NCI-H2196 (cell line): ENCODE results near the gene OAF.
"Not testable (repeated sequence)": the region's sequence is repeated elsewhere in the genome, so short reads cannot be mapped to it uniquely, and the experiment has no call there.

Experiments
- DNase-seq: peaks from one replicate; lab custom pipeline; 2025; ENCODE audit not compliant: unreplicated experiment; lab: John Stamatoyannopoulos, UW

OAF gene

DNA sequence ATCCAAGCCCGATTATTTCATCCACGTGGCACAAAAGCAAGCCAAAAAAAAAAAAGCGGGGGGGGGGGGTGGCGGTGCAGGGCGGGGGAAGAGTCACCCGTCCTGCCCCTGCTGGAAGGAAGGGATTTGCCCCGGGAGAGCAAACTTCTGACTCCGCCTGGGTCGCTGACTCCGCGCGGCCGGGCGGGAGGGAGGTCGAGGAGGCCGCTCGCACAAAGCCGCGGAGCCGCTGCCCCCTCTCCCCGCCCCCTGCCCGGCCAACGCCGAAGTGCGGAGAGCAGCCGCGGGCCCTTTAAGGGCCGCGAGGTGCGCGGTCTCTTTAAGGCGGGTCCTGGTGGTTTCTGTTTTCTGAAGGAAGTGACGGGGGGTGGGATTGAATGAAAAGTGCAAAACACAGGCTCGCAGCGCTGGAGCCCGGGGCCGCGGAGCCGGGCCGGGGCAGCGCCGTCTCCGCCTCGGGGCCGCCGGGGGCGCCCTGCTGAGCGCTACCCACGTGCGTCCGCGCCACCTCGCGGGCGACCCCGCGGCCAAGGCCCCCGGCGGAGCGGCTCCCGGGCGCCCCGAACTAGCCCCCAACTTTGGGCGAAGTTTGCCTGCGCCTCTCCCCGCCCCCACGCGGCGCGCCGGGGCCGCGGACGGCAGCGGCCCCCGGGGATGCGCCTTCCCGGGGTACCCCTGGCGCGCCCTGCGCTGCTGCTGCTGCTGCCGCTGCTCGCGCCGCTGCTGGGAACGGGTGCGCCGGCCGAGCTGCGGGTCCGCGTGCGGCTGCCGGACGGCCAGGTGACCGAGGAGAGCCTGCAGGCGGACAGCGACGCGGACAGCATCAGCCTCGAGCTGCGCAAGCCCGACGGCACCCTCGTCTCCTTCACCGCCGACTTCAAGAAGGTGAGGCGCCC is at the start of gene OAF:
Gene OAF, plus strand, starts transcription at position 407 of the 896 bp plus-strand sequence. Its CDS starts 248 bp downstream, at position 655.
- DNase-seq = peak; percentile 41

DNA sequence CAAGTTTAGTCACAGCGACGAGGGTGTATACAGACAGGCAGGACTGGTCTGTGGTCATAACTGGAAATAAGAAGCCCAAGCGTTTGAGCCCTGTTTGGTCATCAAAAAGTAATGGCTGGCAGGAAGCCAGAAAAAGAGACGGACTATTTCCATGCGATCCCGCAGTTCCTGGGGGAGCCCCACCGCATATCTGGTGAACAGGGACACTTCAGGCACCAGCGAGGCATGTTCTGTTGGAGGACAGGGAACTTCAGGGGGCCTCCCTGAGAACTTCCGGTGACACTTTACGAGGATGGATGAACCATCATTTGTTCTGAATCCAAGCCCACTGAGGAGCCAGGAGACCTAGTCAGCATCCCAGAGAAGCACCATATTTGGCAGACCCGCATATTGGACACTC is 43.2 kb upstream of the OAF start:
- no peak for DNase-seq

DNA sequence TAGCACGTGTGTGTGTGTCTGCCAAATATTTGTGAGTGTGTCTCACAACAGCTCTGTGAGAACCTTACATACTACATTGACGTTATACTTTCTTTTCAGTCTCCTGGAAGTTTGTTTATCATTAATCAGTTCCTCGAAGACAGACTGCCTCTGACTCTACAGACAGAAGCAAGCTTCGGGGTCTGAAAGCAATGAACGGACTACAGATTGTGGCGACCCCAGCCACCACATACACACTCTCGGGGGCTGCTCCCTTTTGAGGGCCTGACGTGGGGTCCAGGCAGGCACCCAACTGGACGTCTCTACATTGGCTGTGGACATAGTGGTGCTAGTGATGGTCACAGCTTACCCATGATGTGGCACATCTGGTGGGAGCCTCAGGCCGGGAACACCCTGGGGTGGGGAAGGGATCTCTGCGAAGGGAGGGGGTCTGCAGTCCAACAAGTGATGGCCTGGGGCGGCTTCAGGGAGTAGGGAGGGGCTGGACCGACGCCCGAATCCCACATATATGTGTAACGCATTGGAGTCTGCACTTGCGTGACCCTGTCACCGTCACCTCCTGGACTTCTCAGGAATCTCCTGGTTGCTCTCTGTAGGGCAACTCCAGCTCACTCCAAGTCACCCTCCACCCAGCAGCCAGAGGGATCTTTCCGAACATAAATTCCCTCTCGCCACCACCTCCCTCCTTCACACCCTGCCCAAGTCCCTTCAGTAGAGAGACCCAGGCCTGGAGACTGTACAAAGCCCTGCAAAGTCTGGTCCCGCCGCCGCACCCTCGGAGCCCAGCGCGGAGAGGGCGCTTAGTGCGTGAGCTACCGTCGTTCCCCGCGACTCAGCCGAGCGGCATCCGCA is 42.5 kb upstream of the OAF start:
- DNase-seq = no peak

DNA sequence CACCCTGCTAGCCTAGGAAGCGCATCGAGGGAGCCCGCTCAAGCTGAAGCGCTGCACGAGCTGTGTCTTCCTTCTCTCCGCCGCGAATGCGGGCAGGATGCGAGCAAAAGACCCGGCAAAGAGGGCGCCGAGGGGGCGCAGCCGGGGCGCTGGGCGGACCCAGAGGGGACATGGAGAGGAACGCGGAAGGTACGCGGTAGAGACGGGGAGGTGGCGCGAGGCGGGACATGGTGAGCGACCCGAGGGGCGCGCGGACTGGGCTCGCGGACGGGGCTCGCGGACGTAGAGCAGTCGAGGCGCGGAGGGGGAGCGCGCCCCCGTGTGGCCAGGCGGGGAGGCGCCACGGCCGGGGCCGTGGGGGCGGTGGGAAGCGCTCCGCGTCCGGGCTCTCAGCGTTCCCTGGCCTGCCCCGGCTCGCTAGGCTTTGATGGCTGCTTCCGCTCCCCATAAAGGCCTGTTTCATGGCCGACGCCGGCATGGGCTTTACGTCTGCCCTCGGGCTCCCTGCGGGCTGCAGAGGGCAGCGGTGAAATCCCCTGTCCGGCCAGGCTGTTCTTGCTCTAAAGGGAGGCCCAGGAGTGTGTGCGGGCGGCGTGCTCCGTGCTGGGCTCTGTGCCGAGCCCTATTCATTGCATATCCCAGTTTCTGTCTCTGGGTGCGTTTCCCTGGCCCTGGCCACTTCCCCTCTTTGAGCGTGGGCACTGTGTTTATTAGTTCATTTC is 41.7 kb upstream of the OAF start:
- DNase-seq = peak; percentile 47

DNA sequence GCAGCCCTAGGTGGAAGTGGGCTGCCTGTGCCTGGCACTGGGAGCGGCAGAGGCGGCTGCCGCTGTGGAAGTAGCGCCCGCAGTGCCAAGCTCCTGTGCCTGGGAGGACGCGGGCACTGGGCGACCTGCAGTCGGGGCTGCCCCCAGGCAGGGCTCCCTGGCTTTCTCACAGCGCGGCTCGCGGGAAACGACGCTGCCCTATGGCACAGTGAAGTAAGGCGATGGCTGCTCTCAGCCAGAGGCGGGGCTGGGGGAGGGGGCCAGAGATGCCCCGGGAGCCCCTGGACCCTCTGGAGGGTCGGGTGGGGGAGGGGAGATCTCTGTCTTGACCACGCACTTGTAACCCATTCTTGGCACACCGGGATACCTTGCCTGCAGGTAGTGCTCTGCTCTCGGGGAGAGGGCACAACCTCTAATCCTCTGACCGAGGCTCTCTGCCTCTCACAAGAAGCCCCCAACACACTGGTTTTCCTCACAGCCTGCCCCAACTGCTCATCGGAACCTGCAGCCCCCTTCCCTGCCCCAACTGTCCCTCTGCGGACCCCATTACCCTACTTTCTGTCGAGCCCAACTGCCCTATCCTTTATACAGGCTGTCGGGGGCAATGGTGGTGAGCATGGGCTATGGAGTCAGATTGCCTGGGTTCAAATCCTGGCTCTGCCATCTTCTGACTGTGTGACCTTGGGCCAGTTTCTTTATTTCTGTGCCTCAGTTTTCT is 40.7 kb upstream of the OAF start:
- no peak for DNase-seq

DNA sequence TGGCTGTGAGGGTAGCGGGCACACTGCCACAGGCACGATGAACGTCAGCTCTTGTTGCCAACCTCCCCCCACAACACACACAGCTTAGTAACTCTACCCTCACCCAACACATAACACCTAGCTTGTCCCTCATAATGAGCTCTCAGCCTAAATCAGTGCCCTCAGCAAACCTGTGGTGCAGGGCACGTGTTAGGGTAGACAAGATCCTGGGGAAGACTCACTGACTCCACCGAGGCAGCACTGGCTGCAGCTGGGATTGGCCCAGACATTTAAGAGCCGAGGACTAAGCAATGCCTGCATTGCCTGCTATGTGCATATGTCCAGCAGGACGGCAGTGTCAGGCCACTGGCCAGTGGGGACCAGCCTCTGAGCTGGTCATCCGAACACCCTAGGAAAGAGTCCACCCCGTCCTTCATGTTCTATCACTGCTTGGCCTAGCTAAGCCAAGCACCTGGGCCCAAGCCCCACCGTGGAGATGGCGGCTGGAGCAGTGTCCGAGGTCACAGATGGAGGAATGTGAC is 40.0 kb upstream of the OAF start:
- DNase-seq = no peak

DNA sequence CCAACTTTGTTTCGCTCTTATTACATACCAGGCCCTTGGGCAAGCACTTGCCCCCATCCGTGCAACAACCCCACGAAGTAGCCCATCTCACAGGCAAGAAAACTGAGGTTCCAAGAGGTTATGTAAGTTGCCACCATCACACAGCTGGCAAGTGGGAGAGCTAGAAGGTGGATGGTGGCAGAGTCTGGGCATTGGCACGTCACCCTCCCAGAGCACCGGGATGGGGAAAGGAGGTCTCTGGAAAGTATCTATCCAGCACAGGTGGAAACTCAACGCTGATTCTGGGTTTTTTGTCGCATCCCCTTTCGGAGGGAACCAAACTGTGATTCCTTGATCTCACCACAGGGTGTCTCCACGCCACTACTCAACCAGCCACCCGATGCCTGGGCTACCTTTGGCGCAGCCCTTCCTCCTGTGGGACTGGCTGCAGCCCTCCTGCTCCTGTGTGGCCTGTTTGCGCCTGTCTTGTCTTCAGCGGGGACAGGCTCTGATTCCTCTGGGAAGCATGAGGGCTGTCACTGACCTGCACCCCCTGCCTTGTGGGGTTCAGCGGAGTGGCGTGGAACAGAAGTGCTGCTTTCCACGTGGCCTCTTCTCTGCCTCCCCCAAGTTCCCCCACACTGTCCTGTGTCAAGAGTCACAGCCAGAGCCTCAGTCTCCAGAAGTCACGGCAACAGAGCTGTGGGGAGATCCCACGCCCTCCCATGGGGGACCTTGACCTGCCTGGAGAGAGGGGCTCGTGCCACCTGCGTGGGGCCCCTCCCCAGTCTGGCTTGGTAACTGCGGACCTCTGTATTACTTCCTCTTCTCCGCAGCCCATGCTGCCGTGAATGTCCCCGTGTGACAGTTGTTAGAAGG is 38.5 kb upstream of the OAF start:
- DNase-seq = peak; percentile 38

DNA sequence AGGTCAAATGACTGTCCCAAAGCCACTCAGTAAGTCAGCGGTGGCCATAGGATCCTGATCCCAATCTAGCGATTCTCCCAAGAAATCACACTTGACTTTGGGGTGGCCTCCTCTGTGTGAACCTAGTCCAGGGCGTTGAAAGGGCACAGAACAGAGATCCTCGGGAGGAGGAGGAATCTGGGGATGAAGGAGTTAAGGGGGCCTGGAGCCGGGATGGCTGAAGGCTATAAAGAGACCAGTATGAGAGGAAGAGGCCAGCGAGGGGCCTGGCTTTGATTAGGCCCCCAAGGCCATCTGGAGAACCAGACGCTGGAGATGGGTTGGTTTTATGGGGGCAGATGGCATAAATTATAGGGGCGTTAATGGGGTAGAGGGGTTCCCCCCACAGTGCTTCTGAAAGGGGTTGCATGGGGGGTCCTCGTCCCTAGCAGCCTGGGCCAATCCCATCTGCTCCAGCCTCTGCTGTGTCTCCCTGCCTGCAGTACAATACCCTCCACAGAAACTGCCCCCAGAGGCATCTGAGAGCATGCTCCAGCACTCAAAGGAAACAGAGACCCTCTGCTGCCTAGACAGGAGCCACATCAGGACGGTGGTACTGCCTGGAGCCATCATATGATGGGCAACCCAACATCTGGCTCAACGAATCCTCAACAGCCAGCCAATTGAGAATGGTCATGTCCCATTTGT is 37.7 kb upstream of the OAF start:
- DNase-seq = no peak

DNA sequence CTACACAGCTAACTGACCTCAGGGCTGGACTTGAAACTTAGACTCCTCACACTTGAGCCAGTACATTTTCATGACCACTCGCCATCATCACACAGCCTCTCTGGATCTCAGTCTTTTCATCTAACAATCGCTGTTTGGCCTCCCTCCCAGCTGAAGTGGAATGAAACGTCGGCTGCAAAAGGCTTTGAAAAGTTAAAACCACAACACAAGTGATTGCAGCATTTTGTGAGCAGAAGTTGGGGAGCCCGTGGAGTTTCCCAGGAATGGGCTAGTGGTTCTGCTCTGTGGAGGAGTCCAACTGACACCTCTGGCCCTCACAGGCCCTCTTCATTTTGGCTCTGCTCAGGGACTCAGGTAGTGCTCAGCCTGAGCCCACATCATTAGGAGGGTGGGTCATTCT is 37.0 kb upstream of the OAF start:
- DNase-seq = no peak

DNA sequence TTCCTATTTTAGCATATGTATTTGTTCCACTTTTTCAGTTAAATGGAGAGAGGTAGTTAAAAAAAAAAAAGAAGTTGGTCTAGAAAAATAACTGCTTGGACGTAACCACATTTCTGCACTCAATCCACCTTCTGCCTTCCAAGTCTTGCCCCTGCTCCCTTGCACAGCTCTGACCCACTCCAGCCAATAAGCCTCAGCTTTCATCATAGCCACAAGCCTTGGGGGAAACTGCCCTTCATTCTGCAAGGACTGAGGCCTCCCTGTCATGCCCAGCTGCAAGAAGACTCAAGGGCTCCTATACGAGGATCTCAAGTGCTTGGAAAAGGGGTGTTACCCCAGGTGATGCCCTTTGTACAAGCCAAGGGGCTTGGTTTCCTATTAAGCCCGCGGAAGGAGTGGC is 36.0 kb upstream of the OAF start:
- DNase-seq = no peak

DNA sequence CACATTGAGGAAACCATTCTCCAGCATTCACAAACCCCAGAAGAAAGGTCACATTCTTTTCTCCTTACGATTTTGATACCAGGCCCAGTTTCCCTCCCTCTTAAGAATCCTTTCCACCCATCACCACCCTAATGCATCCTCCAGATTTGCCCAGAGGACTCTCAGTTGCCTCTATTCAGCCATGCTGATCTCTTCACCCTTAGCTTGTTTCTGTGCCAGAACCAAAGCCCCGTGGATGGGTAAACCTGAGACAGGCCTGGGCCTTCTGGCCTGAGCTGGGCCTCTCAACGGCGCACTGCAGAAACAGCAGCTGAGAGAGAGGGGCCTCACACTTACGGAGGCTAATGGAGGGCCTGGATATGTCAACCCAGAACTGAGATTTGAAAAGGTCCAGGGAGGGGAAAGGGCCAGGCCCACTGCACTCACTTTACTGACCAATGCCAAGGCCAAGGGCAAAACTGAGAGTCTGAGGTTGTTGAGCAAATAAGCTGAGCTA is 32.2 kb upstream of the OAF start:
- DNase-seq = no peak

DNA sequence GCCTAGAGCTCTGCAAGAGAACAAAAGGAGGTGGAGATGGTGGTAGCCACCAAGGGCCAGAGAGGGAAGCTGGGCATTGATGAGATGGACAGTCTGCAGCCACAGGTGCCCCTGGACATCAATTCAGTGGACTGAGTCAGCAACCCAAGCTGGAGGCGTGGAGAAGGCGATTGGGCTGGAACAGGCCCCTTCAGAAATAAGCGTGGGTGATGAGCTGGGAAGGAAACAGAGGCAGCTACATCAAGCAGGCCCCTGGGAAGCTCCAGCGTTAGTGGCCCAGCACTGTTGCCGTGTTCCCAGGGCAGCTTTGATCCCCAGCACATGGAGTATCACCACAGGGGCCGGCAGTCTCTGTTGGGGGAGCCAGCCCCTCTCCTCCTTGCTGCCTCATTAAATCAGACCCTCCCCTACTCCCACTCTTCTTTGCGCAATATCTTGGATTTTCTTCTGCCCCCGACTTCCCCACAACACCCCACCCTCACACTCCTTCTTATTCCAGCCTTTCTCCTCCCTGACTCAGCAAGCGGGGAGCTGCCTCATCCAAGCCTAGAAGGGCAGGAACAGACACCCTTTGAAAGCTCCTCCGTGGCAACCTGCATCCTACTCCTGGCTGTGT is 31.7 kb upstream of the OAF start:
- no peak for DNase-seq

DNA sequence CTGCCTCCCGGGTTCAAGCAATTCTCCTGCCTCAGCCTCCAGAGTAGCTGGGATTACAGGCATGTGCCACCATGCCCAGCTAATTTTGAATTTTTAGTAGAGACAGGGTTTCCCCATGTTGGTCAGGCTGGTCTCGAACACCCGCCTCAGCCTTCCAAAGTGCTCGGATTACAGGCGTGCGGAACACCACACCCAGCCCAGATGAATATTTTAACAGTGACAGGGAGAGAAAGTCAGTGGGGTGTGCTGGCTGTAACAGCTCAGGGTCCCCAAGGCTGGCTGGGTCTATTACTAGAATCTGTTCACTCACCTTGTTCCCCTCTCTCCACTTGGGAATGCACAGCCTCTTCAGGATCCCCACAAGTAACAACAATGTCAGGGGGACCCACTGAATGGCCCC is 30.8 kb upstream of the OAF start:
- not testable (repeated sequence) for DNase-seq

DNA sequence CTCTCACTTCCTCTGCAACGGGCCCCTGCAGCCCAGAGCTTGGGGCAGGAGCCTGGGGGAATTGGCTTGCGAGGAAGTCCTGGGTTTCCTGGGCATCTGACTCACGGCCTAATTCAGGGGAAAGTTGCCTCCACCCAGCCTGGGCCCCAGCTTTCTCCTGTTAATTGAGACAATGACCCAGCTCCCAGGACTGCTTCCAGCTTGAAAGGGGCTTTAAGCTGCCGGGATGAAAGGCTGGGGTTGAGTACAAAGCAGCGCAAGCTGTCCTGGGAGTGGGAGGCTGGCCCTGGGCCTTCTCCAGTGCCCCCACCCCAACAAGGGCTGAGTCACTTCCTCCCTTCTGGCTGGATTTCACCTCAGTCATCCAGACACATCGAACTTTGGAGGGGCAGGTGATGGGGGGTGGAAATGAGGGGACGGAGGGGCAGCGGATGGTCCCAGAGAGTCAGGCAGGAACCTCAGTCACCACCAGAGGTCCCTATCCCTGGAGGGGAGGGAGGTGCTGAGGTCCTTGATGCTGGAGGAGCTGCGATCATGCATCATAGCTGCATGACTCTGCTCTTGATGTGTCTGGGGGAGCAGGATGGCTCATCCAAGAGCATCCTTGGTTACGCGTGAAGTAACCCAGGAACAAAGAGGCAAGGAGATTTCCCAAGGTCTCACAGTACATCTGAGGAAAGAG is 30.1 kb upstream of the OAF start:
- no peak for DNase-seq

DNA sequence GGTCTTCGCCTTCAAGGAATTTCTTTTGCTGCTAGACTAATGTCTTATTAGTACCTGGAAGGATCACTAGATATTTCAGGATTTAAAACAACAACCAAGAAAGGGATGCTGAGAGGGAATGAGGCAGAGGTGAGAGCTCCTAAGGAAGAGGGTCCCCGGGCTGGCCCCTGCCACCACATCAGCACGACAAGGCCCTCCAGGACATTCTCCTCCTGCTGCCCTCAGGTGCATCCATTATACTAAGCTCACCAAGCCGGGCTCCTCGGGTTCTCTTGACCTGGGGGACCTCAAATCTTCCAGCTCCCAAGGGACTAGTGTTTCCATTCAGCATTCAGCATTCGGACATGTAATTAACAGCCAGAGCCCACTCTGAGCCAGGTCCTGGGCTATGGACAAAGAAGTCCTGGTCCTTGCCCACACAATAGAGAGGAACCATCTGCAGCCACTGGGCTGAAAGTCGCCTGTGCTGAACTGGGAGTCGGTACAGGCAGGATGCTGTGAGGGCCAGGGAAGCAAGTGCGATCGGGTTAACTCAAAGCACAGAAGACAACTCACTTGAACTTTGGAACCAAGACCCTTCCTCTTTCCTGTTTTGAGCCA is 29.4 kb upstream of the OAF start:
- no peak for DNase-seq

DNA sequence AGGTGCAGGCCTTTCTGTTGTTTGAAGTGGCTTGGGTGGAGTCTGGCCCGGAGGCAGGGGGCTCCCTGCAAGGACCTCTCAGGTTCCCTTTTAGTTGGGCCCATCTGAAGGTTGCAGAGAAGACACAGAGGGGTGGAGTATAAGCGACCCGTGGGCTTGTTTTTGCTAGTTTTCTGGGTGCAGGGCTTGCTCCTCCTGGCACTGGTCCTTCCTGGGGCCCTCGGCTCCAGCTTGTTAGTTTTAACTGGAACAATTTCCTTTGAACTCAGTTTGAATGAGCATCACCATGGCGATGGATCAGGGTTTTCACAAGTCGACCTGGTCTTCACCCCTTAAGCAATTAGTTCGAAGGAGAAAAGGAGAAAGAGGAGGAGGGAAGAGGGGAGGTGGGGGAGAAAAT is 28.5 kb upstream of the OAF start:
- no peak for DNase-seq

DNA sequence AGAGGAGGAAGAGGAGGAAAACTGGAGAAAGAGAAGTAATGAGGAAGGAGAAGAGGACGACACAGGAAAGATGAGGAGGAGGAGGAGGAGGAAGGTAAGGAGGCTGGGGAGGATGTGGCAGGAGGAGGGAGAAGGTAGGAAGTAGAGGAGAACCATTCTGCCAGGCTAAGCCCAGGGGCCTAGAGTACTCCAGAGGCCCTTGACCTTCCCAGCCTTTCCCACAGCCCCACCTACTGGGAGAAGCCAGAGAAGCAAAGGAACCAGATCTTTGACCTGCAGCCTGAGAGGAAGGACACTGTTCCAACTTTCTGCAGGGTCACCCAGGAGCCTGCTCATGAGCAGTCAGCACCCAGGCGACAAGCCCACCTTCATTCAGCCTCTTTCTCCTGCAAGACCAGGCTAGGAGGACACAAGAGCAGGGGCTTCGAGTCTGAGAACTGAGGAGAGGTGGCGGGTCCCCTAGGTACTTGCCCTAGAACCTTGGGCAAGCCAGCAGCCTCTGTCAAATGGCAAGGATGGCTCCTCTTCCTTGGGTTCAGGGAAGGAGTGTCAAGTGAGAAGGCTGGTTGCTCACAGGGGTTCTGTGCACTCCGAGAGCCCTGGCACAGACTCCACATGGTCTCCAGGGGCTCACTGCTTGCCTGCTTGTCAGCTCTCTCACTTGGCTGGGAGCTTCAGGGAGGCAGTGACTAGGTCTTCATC is 27.9 kb upstream of the OAF start:
- peak; percentile 20 for DNase-seq
